Activated CD4-positive, alpha-beta T cell treated with anti-CD3 and anti-CD28 coated beads, Interleukin-10, Interleukin-2, amounts not matched to agents 100 ng/mL and 50 ng/mL, durations not matched to agents 16 hours and 8 hours (primary cell): ENCODE data around the gene GNAT3.

Source experiments
- DNase-seq: peaks from one replicate; pipeline ENCODE4 v3.0.0-alpha.2; 2020

GNAT3 gene

DNA sequence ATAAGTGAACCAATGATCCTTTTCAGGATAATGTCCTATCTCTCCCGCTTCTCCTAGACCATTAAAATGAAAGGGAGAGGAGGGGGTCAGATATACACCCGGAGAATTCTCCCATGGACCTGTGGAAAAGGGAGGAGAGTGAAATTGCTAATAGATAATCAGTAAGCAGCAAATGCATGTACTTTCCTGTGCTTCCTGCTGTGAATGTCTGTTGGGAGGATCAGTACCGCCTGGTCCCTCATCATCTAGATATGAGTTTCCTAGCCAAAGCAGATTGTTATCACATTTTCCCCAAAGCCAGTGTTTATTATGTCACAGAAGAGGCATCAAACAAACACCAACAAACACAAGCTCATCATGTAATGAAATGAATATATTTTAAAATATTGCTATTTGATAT lies 96.8 kb downstream of the GNAT3 start:
- DNase-seq, result no peak

DNA sequence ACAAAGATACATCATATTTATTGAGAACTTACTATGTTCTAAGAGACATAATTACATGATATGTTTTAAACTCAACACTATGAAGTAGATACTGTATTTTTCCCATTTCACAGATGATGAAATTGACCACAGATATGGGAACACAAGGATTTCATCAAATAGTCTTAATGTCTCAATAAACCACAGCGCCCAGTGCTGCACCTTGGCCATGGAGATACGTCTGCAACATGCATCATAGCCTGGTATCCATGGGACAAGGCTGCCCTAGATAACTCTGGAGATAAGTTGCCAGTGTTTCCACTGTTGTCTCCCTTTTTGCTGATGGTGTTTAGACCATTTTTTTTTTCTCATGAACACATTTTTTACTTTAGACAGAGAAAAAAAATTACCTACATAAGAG lies 97.5 kb downstream of the GNAT3 start:
- DNase-seq, result no peak

DNA sequence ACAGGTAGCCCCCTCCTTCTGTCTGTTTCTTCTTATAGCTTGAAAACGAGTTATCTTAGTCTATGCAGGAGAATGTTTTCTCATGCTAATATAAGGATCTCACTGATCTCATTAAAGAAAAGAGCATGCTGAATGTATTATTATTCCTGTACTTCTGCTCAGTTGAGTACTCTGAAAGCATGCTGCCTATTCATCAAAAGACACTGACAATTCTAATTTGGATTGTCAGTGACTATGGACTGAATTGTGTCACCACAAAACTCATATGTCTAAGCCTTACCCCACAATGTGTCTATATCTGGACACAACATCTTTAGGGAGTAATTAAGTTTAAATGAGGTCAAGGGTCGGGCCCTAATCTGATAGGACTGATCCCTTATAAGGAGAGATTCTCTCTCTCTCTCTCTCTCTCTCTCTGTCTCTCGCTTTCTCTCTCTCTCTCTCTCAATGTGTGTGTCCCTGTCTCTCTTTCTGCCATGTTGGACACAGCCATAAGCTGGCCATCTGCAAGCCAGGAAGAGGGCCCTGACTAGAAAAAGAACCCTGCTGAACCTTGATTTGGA lies 98.4 kb downstream of the GNAT3 start:
- no peak for DNase-seq

- DNase-seq, result no peak
Observed at GRCh38 chr7:80412842-80413241, 99.0 kb downstream of the GNAT3 start.

DNA sequence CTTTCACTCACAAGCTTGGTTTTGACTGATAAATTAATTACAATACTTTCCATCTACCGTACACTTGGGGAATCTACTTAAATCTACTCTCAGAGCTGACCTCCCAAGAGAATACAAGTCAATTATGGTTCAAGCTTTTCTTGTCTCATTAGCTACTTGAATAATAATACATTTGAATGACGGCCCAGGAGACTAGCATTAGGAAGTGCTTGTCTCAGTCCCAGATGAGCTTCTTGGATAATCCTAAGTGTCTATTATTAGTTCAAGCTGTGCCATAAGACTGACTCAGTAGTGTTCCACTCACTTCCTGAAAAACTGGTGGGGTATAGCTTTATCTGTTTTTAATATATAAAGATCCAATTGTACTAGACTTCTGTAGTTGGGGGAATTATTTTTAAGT lies 100.2 kb downstream of the GNAT3 start:
- no peak for DNase-seq

DNA sequence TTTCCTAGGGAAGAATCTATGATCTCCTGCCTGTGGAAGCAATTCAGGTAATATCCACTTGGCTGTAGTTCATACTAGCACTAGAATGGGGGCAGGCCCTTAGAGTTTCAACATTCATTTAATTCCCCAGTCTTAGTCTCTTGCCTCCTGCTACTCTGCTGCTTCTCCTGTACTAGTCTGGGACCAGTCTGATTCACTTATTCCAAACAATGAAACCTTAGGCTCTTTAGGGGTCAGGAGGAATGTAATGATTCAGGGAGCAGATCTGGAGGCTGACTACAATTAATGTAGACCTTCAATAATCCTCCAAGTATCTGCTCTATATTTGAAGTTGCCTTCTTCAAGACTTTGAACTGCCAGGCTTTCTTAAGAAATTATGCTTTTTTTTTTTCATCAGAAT lies 101.8 kb downstream of the GNAT3 start:
- DNase-seq, result no peak
